B cell (primary cell): ENCODE data around the gene MYL6B. TPM values are rescaled to one million over a fixed set of nuclear protein-coding genes. Genes with fewer than 3 reads are reported as not detected.

ENCODE experiments used
- ATAC-seq: fragments of 200-7000 bp; cut with Tn5 transposase; one replicate; pipeline ENCODE4 v1.10.0; 2021; ENCODE audit warnings: low read depth, mild to moderate bottlenecking, moderate number of reproducible peaks, moderate library complexity
- CTCF ChIA-PET: fragments of 350-600 bp; sonication (Branson Sonifier 250); formaldehyde crosslinking; loops from one replicate; lab custom pipeline; 2021; ENCODE audit warnings: antibody characterized with exemption, inconsistent platforms; lab: Charles Lee
- POLR2A ChIA-PET: fragments of 350-600 bp; sonication (Branson Sonifier 250); formaldehyde crosslinking; loops from one replicate; lab custom pipeline; 2021; ENCODE audit warnings: antibody characterized with exemption; lab: Charles Lee
- DNase-seq: peaks from one replicate; pipeline ENCODE4 v3.0.0; 2013
- H2AFZ ChIP-seq: 2 replicates; pipeline ENCODE4 v1.6.1; 2012; ENCODE audit warnings: mild to moderate bottlenecking, low read depth, low read length; ENCODE audit not compliant: insufficient read depth, poor library complexity, severe bottlenecking
- H3K27ac ChIP-seq, 2 donors: 1 replicate in 1 of 2; 2 replicates in 1 of 2; pipeline ENCODE4 v1.5.1; 2012 to 2013; ENCODE audit warnings: low read length in 2 of 2, mild to moderate bottlenecking in 2 of 2, moderate library complexity in 1 of 2
- H3K27me3 ChIP-seq, 4 experiments: fragments of 200-600 bp in 1 of 4; sonication (generic) in 1 of 4; replicated peaks in 1 of 4; 1 replicate in 2 of 4; 2 replicates in 2 of 4; pipeline versions ENCODE4 v1.6.1 to v1.7.0; 2013 to 2016; ENCODE audit warnings: low read length in 3 of 4, mild to moderate bottlenecking in 2 of 4, mixed read lengths in 1 of 4, moderate library complexity in 1 of 4; ENCODE audit not compliant: insufficient read depth in 4 of 4, control insufficient read depth in 3 of 4; ENCODE audit errors: control extremely low read depth in 1 of 4
- H3K36me3 ChIP-seq, 2 experiments: replicated peaks in 1 of 2; 1 replicate in 1 of 2; 2 replicates in 1 of 2; pipeline versions ENCODE4 v1.6.1 to v1.7.1; 2013; ENCODE audit warnings: low read length in 1 of 2; ENCODE audit not compliant: insufficient read depth in 2 of 2, control insufficient read depth in 1 of 2; ENCODE audit errors: control extremely low read depth in 1 of 2, extremely low read depth in 1 of 2
- H3K4me1 ChIP-seq, 2 donors: fragments of 200-600 bp in 1 of 2; sonication (generic) in 1 of 2; 1 replicate in 1 of 2; 2 replicates in 1 of 2; pipeline versions ENCODE4 v1.5.1 to v1.6.1; 2013 to 2017; ENCODE audit warnings: low read length in 2 of 2; ENCODE audit not compliant: control insufficient read depth in 2 of 2, insufficient read depth in 2 of 2
- H3K4me2 ChIP-seq: replicated peaks from 2 replicates; pipeline ENCODE3; 2012; ENCODE audit warnings: mild to moderate bottlenecking, low read depth, low read length; ENCODE audit not compliant: poor library complexity, severe bottlenecking
- H3K4me3 ChIP-seq, 5 experiments: fragments of 200-600 bp in 1 of 5; sonication (generic) in 1 of 5; 1 replicate in 3 of 5; 2 replicates in 2 of 5; pipeline versions ENCODE4 v1.5.1 to v1.7.0; 2011 to 2016; ENCODE audit warnings: low read length in 4 of 5, mild to moderate bottlenecking in 4 of 5, low read depth in 2 of 5, control low read depth in 1 of 5, moderate library complexity in 1 of 5; ENCODE audit not compliant: insufficient read depth in 1 of 5; ENCODE audit errors: control extremely low read depth in 1 of 5, extremely low read depth in 1 of 5
- H3K79me2 ChIP-seq: fragments of 200-600 bp; sonication (generic); one replicate; pipeline ENCODE4 v1.6.0; 2016; ENCODE audit warnings: low read length; ENCODE audit not compliant: control insufficient read depth, insufficient read depth
- H3K9ac ChIP-seq: fragments of 200-600 bp; sonication (generic); 2 replicates; pipeline ENCODE4 v1.6.1; 2017; ENCODE audit warnings: mild to moderate bottlenecking, low read length, moderate library complexity
- H3K9me3 ChIP-seq, 3 donors: one replicate each; pipeline versions ENCODE4 v1.6.1 to v1.7.1; 2013; ENCODE audit warnings: low read length in 2 of 3; ENCODE audit not compliant: control insufficient read depth in 2 of 3, insufficient read depth in 1 of 3; ENCODE audit errors: control extremely low read depth in 1 of 3
- H4K20me1 ChIP-seq: 2 replicates; pipeline ENCODE4 v1.6.0; 2012; ENCODE audit warnings: mild to moderate bottlenecking, low read length; ENCODE audit not compliant: insufficient read depth, control insufficient read depth, poor library complexity, severe bottlenecking
- H3K27ac Mint-ChIP-seq: one replicate; pipeline ENCODE4 v1.8.0; 2021; ENCODE audit warnings: mixed read lengths
- H3K27me3 Mint-ChIP-seq: one replicate; pipeline ENCODE4 v1.8.0; 2021; ENCODE audit warnings: mixed read lengths
- H3K4me1 Mint-ChIP-seq: one replicate; pipeline ENCODE4 v1.8.0; 2021; ENCODE audit warnings: mixed read lengths
- H3K4me3 Mint-ChIP-seq: one replicate; pipeline ENCODE4 v1.8.0; 2021; ENCODE audit warnings: mixed read lengths
- H3K9me3 Mint-ChIP-seq: one replicate; pipeline ENCODE4 v1.8.0; 2022; ENCODE audit warnings: mixed read lengths; ENCODE audit not compliant: insufficient read depth
- EZH2 ChIP-seq: IDR thresholded peaks from 2 replicates; pipeline ENCODE4 v1.6.1; 2012; ENCODE audit warnings: borderline replicate concordance, low read depth, mild to moderate bottlenecking, moderate library complexity, low read length; ENCODE audit not compliant: insufficient read depth, poor library complexity, severe bottlenecking
- WGBS: methylation state at CpG from one replicate; pipeline ENCODE4 v1.1.5; 2013; ENCODE audit warnings: missing lambda C conversion rate; ENCODE audit not compliant: insufficient coverage; 5-methylcytosine and 5-hydroxymethylcytosine counted together
- intact Hi-C: fragments of 100-400 bp; cut with micrococcal nuclease; formaldehyde crosslinking; loops from one replicate; pipeline ENCODE4 v1.10.0; 2022
- polyA plus RNA-seq: library from polyadenylated mRNA; depleted of rRNA; stranded (reverse); fragments of >200 nt; gene quantifications from 2 replicates; pipeline ENCODE4 v1.2.3, GENCODE V29; 2012
- total RNA-seq, 2 donors: library from RNA; stranded (reverse); fragments of 120-200 nt in 1 of 2; gene quantifications; 1 replicate in 1 of 2; 2 replicates in 1 of 2; pipeline versions ENCODE4 v1.2.3 to v1.2.4, GENCODE V29; 2013 to 2022
- TF ChIP-seq, protein P1 (sequence below): fragments of 200-600 bp; IDR thresholded peaks from one replicate; pipeline ENCODE4 v1.8.0; 2022; ENCODE audit warnings: antibody characterized with exemption, mild to moderate bottlenecking

Gene MYL6B
- total and polyA plus RNA-seq, 2 donors (not counting 1 experiment from before 2014, with no cell fraction given): 25.7 to 27.8 TPM

DNA sequence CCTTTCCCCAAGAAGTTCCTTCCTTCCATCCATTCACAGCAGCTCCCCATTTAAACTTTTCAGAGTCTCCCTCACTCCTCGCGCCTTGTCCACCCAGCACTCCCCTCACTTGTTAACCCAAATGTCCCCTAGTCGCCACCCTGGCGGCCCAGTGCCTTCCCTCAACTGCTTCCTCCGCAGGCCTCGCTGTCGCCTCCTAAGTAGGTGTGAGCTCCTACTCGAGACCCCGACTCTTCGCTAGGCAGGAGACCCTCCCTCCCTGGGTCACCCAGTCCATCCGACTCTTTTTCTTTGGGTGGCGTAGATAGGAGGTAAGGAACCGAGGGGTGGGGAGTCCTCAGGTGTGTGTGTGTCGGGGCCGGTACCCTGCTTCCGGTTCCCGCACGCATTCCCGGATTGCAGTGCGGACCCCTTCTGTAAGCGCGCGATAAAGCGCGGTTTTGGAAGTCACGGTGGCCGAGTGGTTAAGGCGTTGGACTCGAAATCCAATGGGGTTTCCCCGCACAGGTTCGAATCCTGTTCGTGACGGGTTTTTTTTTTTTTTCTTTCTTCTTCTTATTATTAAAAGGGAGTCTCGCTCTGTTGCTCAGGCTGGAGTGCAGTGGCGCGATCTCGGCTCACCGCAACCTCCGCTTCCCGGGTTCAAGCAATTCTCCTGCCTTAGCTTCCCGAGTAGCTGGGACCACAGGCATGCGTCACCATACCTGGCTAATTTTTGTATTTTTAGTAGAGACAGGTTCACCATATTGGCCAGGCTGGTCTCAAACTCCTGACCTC lies 37.7 kb downstream of the MYL6B start:
- ChIA-PET POLR2A (interaction anchor here (0.6 to 3.2 kb wide), 23 partner anchors 18 to 298 kb away, joined by 3 to 35 read pairs (median 6); partner anchors contain the start of genes COQ10A, CS, ESYT1 and GLS2), CTCF (interaction anchor here (0.5 to 6.7 kb wide), 46 partner anchors 9 to 497 kb away, joined by 3 to 247 read pairs (median 5); partner anchors contain the start of genes ANKRD52, COQ10A, ESYT1 and MYL6B)
- Mint-ChIP-seq H3K4me3 (peak overlapping the region; percentile 98), H3K4me1 (peaks cover 49% of the 10 kb centered on the region), H3K27me3 (no peaks in the 10 kb centered on the region), H3K9me3 (no peaks in the 10 kb centered on the region), H3K27ac (peak overlapping the region; percentile 97)
- DNase-seq (peak; percentile 86), ATAC-seq (peak; percentile 18)
- peak overlapping the region; percentile 97 for H2AFZ ChIP-seq
- H3K4me3 ChIP-seq: peak overlapping the region; percentile 22 to 89 (median 85)
- H3K9me3 ChIP-seq: no peaks in the 10 kb centered on the region
- H3K4me1 ChIP-seq: peaks cover 19 to 34% of the 10 kb centered on the region in 2 donors
- H3K79me2 ChIP-seq: peaks cover 29% of the 10 kb centered on the region
- TF ChIP-seq EZH2: no peak
- TF ChIP-seq, protein P1, sequence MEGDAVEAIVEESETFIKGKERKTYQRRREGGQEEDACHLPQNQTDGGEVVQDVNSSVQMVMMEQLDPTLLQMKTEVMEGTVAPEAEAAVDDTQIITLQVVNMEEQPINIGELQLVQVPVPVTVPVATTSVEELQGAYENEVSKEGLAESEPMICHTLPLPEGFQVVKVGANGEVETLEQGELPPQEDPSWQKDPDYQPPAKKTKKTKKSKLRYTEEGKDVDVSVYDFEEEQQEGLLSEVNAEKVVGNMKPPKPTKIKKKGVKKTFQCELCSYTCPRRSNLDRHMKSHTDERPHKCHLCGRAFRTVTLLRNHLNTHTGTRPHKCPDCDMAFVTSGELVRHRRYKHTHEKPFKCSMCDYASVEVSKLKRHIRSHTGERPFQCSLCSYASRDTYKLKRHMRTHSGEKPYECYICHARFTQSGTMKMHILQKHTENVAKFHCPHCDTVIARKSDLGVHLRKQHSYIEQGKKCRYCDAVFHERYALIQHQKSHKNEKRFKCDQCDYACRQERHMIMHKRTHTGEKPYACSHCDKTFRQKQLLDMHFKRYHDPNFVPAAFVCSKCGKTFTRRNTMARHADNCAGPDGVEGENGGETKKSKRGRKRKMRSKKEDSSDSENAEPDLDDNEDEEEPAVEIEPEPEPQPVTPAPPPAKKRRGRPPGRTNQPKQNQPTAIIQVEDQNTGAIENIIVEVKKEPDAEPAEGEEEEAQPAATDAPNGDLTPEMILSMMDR: peak; percentile 41
- peak overlapping the region; percentile 99 for H3K4me2 ChIP-seq
- H3K36me3 ChIP-seq: peaks cover 0 to 13% of the 10 kb centered on the region in 2 experiments
- no peaks in the 10 kb centered on the region for H3K27me3 ChIP-seq
- peak overlapping the region; percentile 92 for H3K9ac ChIP-seq
- 1% methylated on average over 22 of the region's 42 CpGs for WGBS
- H4K20me1 ChIP-seq: no peaks in the 10 kb centered on the region
- peak overlapping the region; percentile 75 to 86 for H3K27ac ChIP-seq
- intact Hi-C loops: loop anchor here (1.0 to 10.0 kb wide), 8 partner anchors 32 to 278 kb away; partner anchors contain the start of genes CNPY2, MYL6, RPS26 and SPRYD4
